ENCODE results near the gene HIBCH.
"Not testable (repeated sequence)": the region's sequence is repeated elsewhere in the genome, so short reads cannot be mapped to it uniquely, and the experiment has no call there.

Gene HIBCH
- total RNA-seq = 8.1 to 45.7 (median 17.2) reads per million in 9 experiments

- Mint-ChIP-seq H3K27me3 (no peaks in the 10 kb centered on the region), H3K4me1 (ENCODE audit: low read depth in 2 of 2) (peaks cover 28 to 46% of the 10 kb centered on the region in 2 donors)
- peak; percentile 91 for ATAC-seq (replicated peaks)
Measured at GRCh38 chr2:190319555-190320498, at the start of gene HIBCH. TSS of gene HIBCH (minus strand) at chr2:190319826. CDS start at chr2:190319750, 76 bp downstream.

GRCh38 chr2:190367091-190367490, 47.5 kb upstream of the HIBCH start:
- Mint-ChIP-seq H3K27ac (no peak overlapping the region), H3K36me3 (ENCODE audit: insufficient read depth) (peaks cover 15% of the 10 kb centered on the region), H3K27me3 (no peaks in the 10 kb centered on the region), H3K4me1 (ENCODE audit: low read depth in 2 of 2) (peaks cover 0 to 2% of the 10 kb centered on the region in 2 donors), H3K4me3 (no peak overlapping the region), H3K9me3 (no peaks in the 10 kb centered on the region)
- DNase-seq = no peak
- no peak for ATAC-seq (replicated peaks)

More at GRCh38 chr2:190319555-190320498, at the start of gene HIBCH:
- peak within 1 kb of the TSS; percentile 89 to 96 for H3K27ac Mint-ChIP-seq
- no peaks in the 10 kb centered on the region for H3K36me3 Mint-ChIP-seq (ENCODE audit: insufficient read depth)
- H3K9me3 Mint-ChIP-seq = no peaks in the 10 kb centered on the region
- peak within 1 kb of the TSS; percentile 86 to 93 for H3K4me3 Mint-ChIP-seq
- DNase-seq = peak; percentile 64 to 76 (median 66)

- no peaks in the 10 kb centered on the region for H3K27me3 Mint-ChIP-seq
Measured at GRCh38 chr2:190366248-190366753, 46.7 kb upstream of the HIBCH start.

GRCh38 chr2:190365499-190366204, 46.0 kb upstream of the HIBCH start:
- Mint-ChIP-seq H3K27ac (no peak overlapping the region), H3K36me3 (ENCODE audit: insufficient read depth) (peaks cover 8% of the 10 kb centered on the region), H3K4me1 (ENCODE audit: low read depth in 2 of 2) (peaks cover 0 to 2% of the 10 kb centered on the region in 2 donors), H3K27me3 (no peaks in the 10 kb centered on the region), H3K4me3 (no peak overlapping the region), H3K9me3 (no peaks in the 10 kb centered on the region)
- ATAC-seq (replicated peaks) = no peak
- no peak for DNase-seq

More at GRCh38 chr2:190366248-190366753, 46.7 kb upstream of the HIBCH start:
- Mint-ChIP-seq H3K4me3 (no peak overlapping the region), H3K4me1 (ENCODE audit: low read depth in 2 of 2) (peaks cover 0 to 2% of the 10 kb centered on the region in 2 donors), H3K27ac (no peak overlapping the region), H3K36me3 (ENCODE audit: insufficient read depth) (peaks cover 11% of the 10 kb centered on the region), H3K9me3 (no peaks in the 10 kb centered on the region)
- ATAC-seq (replicated peaks) = no peak
- no peak for DNase-seq

- no peak overlapping the region for H3K4me3 Mint-ChIP-seq
- DNase-seq = no peak
- no peaks in the 10 kb centered on the region for H3K27me3 Mint-ChIP-seq
- H3K27ac Mint-ChIP-seq = no peak overlapping the region
- peaks cover 9 to 10% of the 10 kb centered on the region in 2 donors for H3K4me1 Mint-ChIP-seq (ENCODE audit: low read depth in 2 of 2)
- ATAC-seq (replicated peaks) = no peak
- no peaks in the 10 kb centered on the region for H3K9me3 Mint-ChIP-seq
- no peaks in the 10 kb centered on the region for H3K36me3 Mint-ChIP-seq (ENCODE audit: insufficient read depth)
Measured at GRCh38 chr2:190362894-190363293, 43.3 kb upstream of the HIBCH start.

- DNase-seq = no peak
- Mint-ChIP-seq H3K27ac (no peak overlapping the region), H3K36me3 (ENCODE audit: insufficient read depth) (no peaks in the 10 kb centered on the region), H3K4me1 (ENCODE audit: low read depth in 2 of 2) (peaks cover 9 to 10% of the 10 kb centered on the region in 2 donors), H3K27me3 (no peaks in the 10 kb centered on the region), H3K9me3 (no peaks in the 10 kb centered on the region), H3K4me3 (no peak overlapping the region)
- no peak for ATAC-seq (replicated peaks)
Measured at GRCh38 chr2:190361572-190361971, 41.9 kb upstream of the HIBCH start.

GRCh38 chr2:190360965-190361364, 41.3 kb upstream of the HIBCH start:
- H3K36me3 Mint-ChIP-seq (ENCODE audit: insufficient read depth) = no peaks in the 10 kb centered on the region
- DNase-seq (no peak), ATAC-seq (replicated peaks) (no peak)
- H3K4me3 Mint-ChIP-seq = peak overlapping the region; percentile 92 to 95
- no peaks in the 10 kb centered on the region for H3K27me3 Mint-ChIP-seq
- H3K4me1 Mint-ChIP-seq (ENCODE audit: low read depth in 2 of 2) = peaks cover 9 to 10% of the 10 kb centered on the region in 2 donors
- H3K9me3 Mint-ChIP-seq = no peaks in the 10 kb centered on the region
- no peak overlapping the region for H3K27ac Mint-ChIP-seq

GRCh38 chr2:190360561-190360960, 40.9 kb upstream of the HIBCH start:
- Mint-ChIP-seq H3K36me3 (ENCODE audit: insufficient read depth) (no peaks in the 10 kb centered on the region), H3K4me1 (ENCODE audit: low read depth in 2 of 2) (peaks cover 9 to 10% of the 10 kb centered on the region in 2 donors), H3K9me3 (no peaks in the 10 kb centered on the region), H3K27ac (peak overlapping the region; percentile 96 to 97), H3K27me3 (no peaks in the 10 kb centered on the region), H3K4me3 (peak overlapping the region; percentile 92 to 95)
- no peak for ATAC-seq (replicated peaks)
- DNase-seq = no peak

- H3K9me3 Mint-ChIP-seq; DNase-seq; ATAC-seq (replicated peaks); H3K4me1 Mint-ChIP-seq (ENCODE audit: low read depth in 2 of 2); H3K27me3 Mint-ChIP-seq; H3K36me3 Mint-ChIP-seq (ENCODE audit: insufficient read depth): not testable (repeated sequence)
- H3K4me3 Mint-ChIP-seq = peak overlapping the region; percentile 92 to 95
- H3K27ac Mint-ChIP-seq = peak overlapping the region; percentile 96 to 97
Measured at GRCh38 chr2:190358655-190359448, 39.2 kb upstream of the HIBCH start.

GRCh38 chr2:190357600-190357999, 38.0 kb upstream of the HIBCH start:
- Mint-ChIP-seq H3K4me1 (ENCODE audit: low read depth in 2 of 2) (peaks cover 10 to 13% of the 10 kb centered on the region in 2 donors), H3K27me3 (no peaks in the 10 kb centered on the region), H3K4me3 (no peak overlapping the region), H3K27ac (no peak overlapping the region), H3K36me3 (ENCODE audit: insufficient read depth) (no peaks in the 10 kb centered on the region), H3K9me3 (no peaks in the 10 kb centered on the region)
- ATAC-seq (replicated peaks) (no peak), DNase-seq (no peak)

GRCh38 chr2:190355968-190356644, 36.5 kb upstream of the HIBCH start:
- Mint-ChIP-seq H3K27me3 (no peaks in the 10 kb centered on the region), H3K27ac (no peak overlapping the region), H3K9me3 (no peaks in the 10 kb centered on the region), H3K36me3 (ENCODE audit: insufficient read depth) (no peaks in the 10 kb centered on the region), H3K4me1 (ENCODE audit: low read depth in 2 of 2) (peaks cover 10 to 16% of the 10 kb centered on the region in 2 donors), H3K4me3 (no peak overlapping the region)
- ATAC-seq (replicated peaks) (no peak), DNase-seq (no peak)

GRCh38 chr2:190354003-190354690, 34.5 kb upstream of the HIBCH start:
- Mint-ChIP-seq H3K4me3 (no peak overlapping the region), H3K9me3 (no peaks in the 10 kb centered on the region), H3K4me1 (ENCODE audit: low read depth in 2 of 2) (peaks cover 0 to 7% of the 10 kb centered on the region in 2 donors), H3K36me3 (ENCODE audit: insufficient read depth) (no peaks in the 10 kb centered on the region), H3K27me3 (no peaks in the 10 kb centered on the region), H3K27ac (peak overlapping the region in 1 of 2 donors; percentile 53)
- ATAC-seq (replicated peaks) (no peak), DNase-seq (no peak)
